HG02970 (cell line): ENCODE data around the gene LDHD.
"Not testable (repeated sequence)": the region's sequence is repeated elsewhere in the genome, so short reads cannot be mapped to it uniquely, and the experiment has no call there.

Source experiments
- ATAC-seq: cut with Tn5 transposase; IDR thresholded peaks from one replicate; pipeline ENCODE4 v1.9.1; 2021; ENCODE audit warnings: mild to moderate bottlenecking, moderate library complexity, moderate number of reproducible peaks; ENCODE audit not compliant: unreplicated experiment, low FRiP score

The LDHD gene

DNA sequence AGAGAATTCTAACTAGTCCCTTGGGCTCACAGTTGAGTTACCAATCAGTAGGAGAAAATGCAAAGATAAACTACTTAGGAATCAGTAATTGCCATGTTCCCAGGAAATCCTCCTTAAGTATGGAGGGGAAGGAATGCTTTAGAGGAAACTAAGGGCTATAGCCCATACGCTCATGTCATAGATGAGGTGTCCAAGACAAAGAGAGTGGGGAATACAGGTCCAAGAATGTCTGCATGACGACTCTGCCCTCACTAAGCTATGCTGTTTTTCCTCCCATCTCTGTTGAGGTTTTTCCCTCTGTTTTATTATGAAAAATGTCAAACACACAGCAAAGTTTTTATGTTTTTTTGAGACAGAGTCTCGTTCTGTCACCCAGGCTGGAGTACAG lies 16.0 kb downstream of the LDHD start:
- no peak for ATAC-seq

GRCh38 chr16:75099738-75100602 lies 16.6 kb downstream of the LDHD start:
- ATAC-seq: no peak

- no peak for ATAC-seq
Measured at GRCh38 chr16:75099075-75099667, 17.4 kb downstream of the LDHD start.

- no peak for ATAC-seq
Measured at GRCh38 chr16:75097941-75098901, 18.4 kb downstream of the LDHD start.

- no peak for ATAC-seq
Measured at GRCh38 chr16:75097191-75097761, 19.3 kb downstream of the LDHD start.

- ATAC-seq: no peak
Measured at GRCh38 chr16:75096656-75097055, 19.9 kb downstream of the LDHD start.

DNA sequence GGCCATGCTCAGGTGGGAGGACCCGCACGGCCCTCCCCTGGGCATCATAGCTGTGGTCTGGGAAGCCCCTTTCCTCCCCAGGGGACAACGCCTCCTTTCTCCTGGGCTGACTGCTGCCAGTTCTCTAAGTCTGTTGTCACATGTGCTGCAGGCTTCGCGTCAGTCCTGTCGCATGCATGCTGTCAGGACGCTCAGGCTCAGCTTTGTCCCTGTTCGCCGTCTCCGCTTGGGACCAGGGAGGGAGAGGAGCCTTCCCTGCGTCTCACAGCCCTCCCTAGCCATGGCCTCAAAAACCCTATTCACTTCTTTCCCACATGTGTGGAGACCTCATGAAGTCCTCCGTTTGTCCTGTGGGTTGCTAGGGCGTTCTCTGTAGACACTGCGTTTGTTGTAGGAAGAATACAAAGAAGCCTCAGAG lies 21.4 kb downstream of the LDHD start:
- ATAC-seq: no peak

DNA sequence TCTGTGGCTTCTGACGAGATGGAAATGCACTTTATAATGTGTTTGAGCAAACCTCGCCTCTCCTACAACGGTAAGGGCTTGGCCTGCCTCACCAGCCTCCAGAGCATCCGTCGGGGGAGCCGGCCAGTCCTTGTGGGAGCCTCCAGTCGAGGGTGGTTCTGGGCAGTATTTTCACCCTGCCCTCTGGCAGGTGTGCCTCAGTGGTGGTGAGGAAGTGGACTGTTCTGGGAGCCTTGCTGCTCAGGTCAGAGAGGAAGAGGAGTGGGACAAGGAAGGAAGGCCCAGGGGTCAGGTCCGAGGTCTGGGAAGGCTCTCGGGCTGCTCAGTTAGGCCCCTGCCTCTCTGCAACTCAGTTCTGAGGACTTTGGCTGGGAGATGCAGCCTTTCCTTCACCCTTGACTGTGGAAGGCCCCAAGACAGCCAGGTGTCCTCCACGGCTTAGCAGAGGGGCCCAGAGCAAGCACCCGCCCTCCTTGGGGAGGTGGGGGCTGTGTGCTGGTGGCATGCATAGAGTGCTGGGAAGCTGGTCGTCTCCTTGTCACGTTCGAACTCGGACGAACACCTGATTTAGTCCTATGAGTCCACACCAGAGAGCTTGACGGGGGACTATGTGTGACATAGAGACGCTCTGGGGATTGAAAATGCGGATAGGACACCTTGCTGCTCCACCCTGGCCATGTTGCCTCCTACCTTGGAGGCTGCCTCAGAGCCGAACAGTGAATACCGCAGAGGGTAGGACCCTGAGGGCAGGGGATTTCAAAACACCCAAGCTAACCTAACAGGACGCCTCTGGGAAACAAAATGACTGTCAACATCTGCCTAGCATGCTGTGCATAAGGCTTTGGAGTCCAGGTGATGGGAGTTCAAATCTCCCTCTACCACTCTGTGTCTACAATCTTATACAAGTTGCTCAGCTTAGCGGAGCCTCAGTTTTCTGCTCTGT lies 22.7 kb downstream of the LDHD start:
- ATAC-seq: no peak

- no peak for ATAC-seq
Measured at GRCh38 chr16:75092777-75093176, 23.8 kb downstream of the LDHD start.

GRCh38 chr16:75091619-75092018 lies 25.0 kb downstream of the LDHD start:
- not testable (repeated sequence) for ATAC-seq

GRCh38 chr16:75090899-75091298 lies 25.7 kb downstream of the LDHD start:
- ATAC-seq: not testable (repeated sequence)

- ATAC-seq: no peak
Measured at GRCh38 chr16:75089486-75090202, 26.9 kb downstream of the LDHD start.

GRCh38 chr16:75088934-75089333 lies 27.6 kb downstream of the LDHD start:
- ATAC-seq: no peak

DNA sequence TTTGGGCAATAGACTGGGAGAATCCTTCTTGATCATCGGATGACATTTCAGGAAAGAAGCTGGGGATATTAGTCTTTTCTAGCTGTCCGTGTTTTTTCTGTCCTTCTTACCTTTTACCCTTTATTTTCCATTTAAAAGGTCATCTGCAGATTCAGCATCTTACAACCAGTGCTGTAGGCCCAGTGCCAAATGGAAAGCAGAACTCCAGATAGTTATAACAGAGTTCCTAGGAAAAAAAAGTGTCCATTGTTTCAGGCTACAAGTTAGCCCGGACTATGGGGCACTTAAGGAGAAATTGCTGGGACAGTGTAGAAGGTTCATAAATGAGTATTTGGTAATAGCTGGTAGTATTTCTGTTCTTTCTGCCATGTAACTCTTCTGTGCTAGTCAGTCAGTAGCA lies 28.4 kb downstream of the LDHD start:
- ATAC-seq: no peak

GRCh38 chr16:75087375-75087979 lies 29.1 kb downstream of the LDHD start:
- no peak for ATAC-seq

- no peak for ATAC-seq
Measured at GRCh38 chr16:75086688-75087374, 29.7 kb downstream of the LDHD start.

- ATAC-seq: no peak
Measured at GRCh38 chr16:75086281-75086680, 30.3 kb downstream of the LDHD start.

GRCh38 chr16:75085556-75085955 lies 31.0 kb downstream of the LDHD start:
- no peak for ATAC-seq
